Fibroblast of pulmonary artery (primary cell): ENCODE measurements around the gene EFNA2.
"Not testable (repeated sequence)": the region's sequence is repeated elsewhere in the genome, so short reads cannot be mapped to it uniquely, and the experiment has no call there.

Experiments
- DNase-seq: peaks from one replicate; pipeline ENCODE4 v3.0.0-alpha.2; 2010; ENCODE audit warnings: low read depth
- H3K4me3 ChIP-seq: replicated peaks from 2 replicates; pipeline ENCODE4 v1.5.1; 2011; ENCODE audit warnings: low read depth, mild to moderate bottlenecking, control low read depth, low read length, moderate library complexity
- TF ChIP-seq, protein P1 (sequence below): IDR thresholded peaks from 2 replicates; pipeline ENCODE4 v1.5.1; 2011; ENCODE audit warnings: mild to moderate bottlenecking, control low read depth, low read length, inconsistent platforms; ENCODE audit errors: missing control alignments

Gene EFNA2

DNA sequence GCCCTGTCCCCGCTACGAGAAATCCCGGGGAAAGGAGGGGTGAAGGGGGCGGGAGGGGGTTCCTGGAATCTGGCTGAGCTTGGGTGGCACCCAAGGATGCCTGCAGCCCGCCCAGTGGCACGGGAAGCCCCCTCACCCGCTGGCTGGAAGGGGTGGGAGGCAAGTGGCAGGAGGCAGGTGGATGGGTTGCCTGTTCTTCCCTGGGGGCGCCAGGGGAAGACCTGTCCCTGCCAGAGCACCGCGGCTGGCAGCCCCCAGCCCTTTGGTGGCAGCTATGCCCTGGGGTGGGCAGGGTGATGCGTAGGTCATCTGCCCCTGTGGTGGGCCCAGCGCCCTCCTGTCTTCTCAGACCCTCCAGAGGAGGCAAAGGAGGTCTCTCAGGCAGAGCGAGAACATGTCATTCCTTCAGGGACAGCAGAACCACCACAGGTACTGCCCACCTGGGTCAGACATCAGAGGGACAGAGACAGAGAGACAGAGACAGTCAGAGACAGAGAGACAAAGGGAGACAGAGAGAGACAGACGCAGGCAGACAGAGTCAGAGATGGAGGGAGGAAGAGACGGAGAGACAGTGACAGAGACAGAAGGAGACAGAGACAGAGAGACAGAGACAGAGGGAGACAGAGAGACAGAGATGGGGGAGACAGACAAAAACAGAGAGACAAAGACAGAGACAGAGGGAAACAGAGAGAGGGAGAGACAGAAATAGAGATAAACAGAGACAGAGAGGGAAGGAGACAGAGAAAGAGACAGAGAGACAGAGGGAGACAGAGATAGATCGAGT is 36.7 kb downstream of the EFNA2 start:
- DNase-seq, result no peak
- no peak overlapping the region for H3K4me3 ChIP-seq
- TF ChIP-seq, protein P1, sequence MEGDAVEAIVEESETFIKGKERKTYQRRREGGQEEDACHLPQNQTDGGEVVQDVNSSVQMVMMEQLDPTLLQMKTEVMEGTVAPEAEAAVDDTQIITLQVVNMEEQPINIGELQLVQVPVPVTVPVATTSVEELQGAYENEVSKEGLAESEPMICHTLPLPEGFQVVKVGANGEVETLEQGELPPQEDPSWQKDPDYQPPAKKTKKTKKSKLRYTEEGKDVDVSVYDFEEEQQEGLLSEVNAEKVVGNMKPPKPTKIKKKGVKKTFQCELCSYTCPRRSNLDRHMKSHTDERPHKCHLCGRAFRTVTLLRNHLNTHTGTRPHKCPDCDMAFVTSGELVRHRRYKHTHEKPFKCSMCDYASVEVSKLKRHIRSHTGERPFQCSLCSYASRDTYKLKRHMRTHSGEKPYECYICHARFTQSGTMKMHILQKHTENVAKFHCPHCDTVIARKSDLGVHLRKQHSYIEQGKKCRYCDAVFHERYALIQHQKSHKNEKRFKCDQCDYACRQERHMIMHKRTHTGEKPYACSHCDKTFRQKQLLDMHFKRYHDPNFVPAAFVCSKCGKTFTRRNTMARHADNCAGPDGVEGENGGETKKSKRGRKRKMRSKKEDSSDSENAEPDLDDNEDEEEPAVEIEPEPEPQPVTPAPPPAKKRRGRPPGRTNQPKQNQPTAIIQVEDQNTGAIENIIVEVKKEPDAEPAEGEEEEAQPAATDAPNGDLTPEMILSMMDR, result no peak

DNA sequence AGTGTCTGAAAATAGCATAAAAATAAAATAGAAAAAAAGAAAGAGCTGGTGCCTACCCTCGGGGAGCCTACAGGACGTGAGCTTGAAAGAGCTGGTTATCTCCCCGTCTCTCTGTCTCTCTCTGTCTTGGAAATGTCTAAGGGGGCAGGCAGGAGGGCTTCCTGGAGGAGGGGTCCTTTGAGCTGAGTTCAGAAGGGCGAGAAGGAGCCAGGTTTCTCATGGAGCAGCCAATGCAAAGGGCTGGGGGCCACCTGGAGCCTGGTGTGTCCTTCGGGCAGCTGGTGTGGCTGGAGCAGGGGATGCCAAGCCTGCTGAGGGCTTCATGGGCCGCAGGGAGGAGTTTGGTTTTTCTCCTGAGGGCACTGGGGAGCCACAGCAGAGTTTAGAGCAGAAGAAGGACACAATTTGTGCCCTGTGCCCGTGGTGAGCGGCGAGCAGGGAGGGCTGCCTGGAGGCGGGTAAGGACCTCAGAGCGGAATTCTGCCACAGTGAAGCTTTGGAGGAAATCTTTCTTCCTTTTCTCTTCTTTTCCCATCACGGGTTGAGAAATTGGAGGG is 38.7 kb downstream of the EFNA2 start:
- TF ChIP-seq, protein P1, result no peak
- no peak overlapping the region for H3K4me3 ChIP-seq

DNA sequence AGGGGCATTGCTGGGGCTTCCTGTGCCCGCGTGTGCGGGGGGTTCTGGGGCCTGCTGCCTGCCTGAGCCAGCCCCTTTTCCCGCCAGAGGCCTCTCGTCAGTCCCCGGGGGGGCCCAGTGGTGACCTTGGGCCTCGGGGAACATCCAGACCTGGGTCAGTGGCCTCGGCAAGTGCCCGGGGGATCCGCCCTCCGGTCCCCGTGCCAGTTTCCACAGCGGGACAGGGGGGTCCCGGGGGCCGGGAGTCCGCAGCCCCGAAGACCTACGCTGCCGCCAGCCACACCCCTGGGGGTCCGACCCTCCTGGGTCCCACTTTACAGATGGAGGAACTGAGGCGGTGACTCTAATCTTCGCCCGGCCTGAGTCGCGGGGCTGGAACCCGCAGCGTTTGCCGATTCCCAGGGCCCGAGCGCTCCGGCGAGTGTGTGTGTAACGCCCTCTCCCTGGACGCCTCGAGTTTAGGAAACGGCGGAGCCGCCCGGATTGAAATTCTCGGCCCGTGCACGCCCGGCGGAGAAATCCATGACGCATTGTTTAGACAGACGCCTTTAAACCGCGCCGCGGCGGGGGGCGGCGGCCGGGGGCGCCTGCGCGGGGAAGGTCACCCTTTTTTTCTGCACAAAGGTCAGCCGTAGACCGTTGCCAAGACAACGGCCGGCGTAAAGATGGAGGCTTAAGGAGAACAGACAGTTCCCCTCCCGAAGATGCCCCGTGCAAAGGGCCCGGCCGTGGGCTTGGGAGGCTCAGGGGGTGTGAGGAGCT is 39.3 kb downstream of the EFNA2 start:
- peak overlapping the region; percentile 34 for H3K4me3 ChIP-seq
- TF ChIP-seq, protein P1, result no peak
- DNase-seq, result peak; percentile 69

More for the DNA sequence above, 38.7 kb downstream of the EFNA2 start:
- DNase-seq, result no peak

DNA sequence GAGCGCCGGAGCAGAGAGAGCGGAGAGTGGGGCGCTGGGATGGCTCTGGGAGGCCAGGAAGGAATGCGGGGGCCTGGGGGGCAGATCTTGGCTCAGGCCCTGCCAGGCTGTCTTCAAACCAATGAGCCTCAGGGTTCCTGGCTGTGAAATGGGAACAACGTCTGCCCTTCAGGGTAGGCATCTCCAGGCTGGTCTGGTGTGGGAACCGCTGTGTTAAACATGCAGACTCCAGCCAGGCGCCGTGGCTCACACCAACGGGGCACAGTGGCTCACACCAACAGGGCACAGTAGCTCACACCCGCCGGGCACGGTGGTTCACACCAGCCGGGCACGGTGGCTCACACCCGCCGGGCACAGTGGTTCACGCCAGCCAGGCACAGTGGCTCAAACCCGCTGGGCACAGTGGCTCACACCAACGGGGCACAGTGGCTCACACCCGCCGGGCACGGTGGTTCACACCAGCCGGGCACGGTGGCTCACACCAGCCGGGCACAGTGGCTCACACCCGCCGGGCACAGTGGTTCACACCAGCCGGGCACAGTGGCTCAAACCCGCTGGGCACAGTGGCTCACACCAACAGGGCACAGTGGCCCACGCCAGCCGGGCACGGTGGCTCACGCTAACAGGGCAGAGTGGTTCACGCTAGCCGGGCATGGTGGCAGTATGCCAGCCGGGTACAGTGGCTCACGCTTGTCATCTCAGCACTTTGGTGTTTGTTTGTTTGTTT is 40.1 kb downstream of the EFNA2 start:
- no peak for DNase-seq
- TF ChIP-seq, protein P1, result no peak
- H3K4me3 ChIP-seq, result peak overlapping the region; percentile 34

DNA sequence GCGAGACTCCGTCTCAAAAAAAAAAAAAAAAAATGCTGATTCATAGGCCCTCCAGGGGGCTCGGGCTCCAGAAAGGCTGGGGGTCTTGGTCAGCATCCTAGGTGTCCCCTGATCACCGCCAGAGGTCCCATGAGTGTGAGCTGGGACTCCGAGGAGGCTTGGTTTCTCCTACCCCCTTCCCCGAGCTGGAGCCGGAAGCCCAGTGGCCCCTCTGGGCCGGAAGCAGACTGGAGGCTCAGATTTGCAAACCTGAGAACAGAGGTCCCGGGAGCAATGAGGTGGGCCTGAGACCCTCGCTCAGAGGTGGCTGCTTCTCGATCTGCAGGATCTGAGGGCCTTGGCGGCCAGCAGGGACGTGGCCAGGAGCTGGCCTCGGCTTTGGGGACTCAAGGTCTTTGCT is 41.5 kb downstream of the EFNA2 start:
- TF ChIP-seq, protein P1, result no peak
- no peak for DNase-seq
- no peak overlapping the region for H3K4me3 ChIP-seq

DNA sequence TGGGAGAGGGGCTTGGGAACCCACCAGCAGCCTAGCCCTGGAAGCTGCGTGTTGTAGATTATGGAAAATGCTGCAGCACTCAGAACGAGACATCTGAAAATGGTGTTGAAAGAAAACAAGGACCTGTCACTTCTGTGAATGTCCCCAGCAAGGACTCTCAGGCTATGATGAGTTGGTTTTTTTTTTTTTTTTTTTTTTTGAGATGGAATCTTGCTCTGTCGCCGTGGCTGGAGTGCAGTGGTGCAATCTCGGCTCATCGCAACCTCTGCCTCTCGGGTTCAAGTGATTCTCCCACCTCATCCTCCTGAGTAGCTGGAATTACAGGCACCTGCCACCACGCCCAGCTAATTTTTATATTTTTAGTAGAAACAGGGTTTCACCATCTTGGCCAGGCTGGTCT is 46.5 kb downstream of the EFNA2 start:
- not testable (repeated sequence) for H3K4me3 ChIP-seq, DNase-seq

DNA sequence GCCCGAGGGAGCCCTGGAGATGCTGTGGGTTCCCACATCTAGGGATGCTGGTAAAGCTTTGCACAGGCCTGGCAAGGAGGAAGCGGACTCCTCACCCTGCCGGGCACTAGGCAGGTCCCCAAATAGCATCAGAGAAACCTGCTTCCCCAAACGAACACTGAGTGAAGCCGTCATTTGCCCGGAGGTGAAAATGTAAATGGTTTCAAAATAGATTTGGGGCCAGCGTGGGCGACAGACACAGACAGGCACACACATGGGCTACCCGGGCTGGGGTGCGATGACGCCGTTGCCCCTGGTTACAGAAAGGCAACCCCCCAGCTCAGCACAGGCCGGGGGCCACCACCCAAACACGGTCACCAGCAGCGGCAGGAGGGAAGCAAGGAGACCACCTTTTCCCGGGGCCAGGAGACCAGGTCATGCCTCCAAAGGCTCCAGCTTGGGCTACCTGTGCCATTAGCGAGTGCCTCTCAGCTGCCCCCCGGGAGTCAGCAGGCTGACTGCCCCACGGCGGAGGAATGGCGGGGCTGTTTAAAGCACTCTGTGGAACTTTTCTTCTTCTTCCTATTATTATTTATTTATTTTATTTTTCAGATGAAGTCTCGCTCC is 50.5 kb downstream of the EFNA2 start:
- DNase-seq, result no peak
- H3K4me3 ChIP-seq, result no peak overlapping the region
- TF ChIP-seq, protein P1, result no peak
